Suprapubic skin (tissue), 4 donors: ENCODE data around the gene PPP2R2C. TPM values are rescaled to one million over a fixed set of nuclear protein-coding genes. Genes with fewer than 3 reads are reported as not detected.
A peak's percentile ranks its signal among the peaks of the same experiment; 100 is the strongest.

Experiments used
- DNase-seq, 2 donors: peaks; one replicate each; pipeline ENCODE4 v3.0.0-alpha.2; 2019; ENCODE audit warnings: low spot score in 2 of 2
- H3K27ac ChIP-seq: fragments of 200-600 bp; sonication (generic); one replicate; pipeline ENCODE4 v1.5.1; 2019
- H3K27me3 ChIP-seq: fragments of 200-600 bp; sonication (generic); one replicate; pipeline ENCODE4 v1.5.1; 2019
- H3K36me3 ChIP-seq: fragments of 200-600 bp; sonication (generic); one replicate; pipeline ENCODE4 v1.5.1; 2019
- H3K4me1 ChIP-seq: fragments of 200-600 bp; sonication (generic); one replicate; pipeline ENCODE4 v1.5.1; 2019
- H3K4me3 ChIP-seq: fragments of 200-600 bp; sonication (generic); one replicate; pipeline ENCODE4 v1.5.1; 2019; ENCODE audit warnings: mild to moderate bottlenecking
- H3K9me3 ChIP-seq: fragments of 200-600 bp; sonication (generic); one replicate; pipeline ENCODE4 v1.5.1; 2019
- EP300 ChIP-seq: sonication (generic); formaldehyde crosslinking; IDR thresholded peaks from one replicate; pipeline ENCODE4 v1.6.1; 2017; ENCODE audit warnings: antibody characterized with exemption
- POLR2A ChIP-seq, 2 donors: fragments of 450-650 bp; IDR thresholded peaks; one replicate each; pipeline ENCODE4 v1.6.1; 2017; ENCODE audit warnings: antibody characterized with exemption in 2 of 2, mild to moderate bottlenecking in 2 of 2, moderate library complexity in 2 of 2
- POLR2AphosphoS5 ChIP-seq, 3 donors: sonication (generic); formaldehyde crosslinking; IDR thresholded peaks; one replicate each; pipeline ENCODE4 v1.6.1; 2017; ENCODE audit warnings: antibody characterized with exemption in 3 of 3
- WGBS: methylation state at CpG from one replicate; pipeline ENCODE4 v1.1.5; 2018; 5-methylcytosine and 5-hydroxymethylcytosine counted together
- total RNA-seq, 4 donors: library from RNA; depleted of rRNA; stranded (reverse); fragments of >200 nt; gene quantifications; one replicate each; pipeline ENCODE4 v1.1.0, GENCODE V29; 2016
- TF ChIP-seq, protein P1 (sequence below), 2 donors: fragments of 200-600 bp in 1 of 2; fragments of 450-650 bp in 1 of 2; sonication (generic) in 1 of 2; IDR thresholded peaks; one replicate each; pipeline ENCODE4 v1.5.1; 2016 to 2019; ENCODE audit warnings: antibody characterized with exemption in 2 of 2, mild to moderate bottlenecking in 1 of 2, moderate library complexity in 1 of 2

PPP2R2C gene
- total RNA-seq, 4 donors from 2014 or later: 42.5 to 81.5 (median 61.0) TPM

DNA sequence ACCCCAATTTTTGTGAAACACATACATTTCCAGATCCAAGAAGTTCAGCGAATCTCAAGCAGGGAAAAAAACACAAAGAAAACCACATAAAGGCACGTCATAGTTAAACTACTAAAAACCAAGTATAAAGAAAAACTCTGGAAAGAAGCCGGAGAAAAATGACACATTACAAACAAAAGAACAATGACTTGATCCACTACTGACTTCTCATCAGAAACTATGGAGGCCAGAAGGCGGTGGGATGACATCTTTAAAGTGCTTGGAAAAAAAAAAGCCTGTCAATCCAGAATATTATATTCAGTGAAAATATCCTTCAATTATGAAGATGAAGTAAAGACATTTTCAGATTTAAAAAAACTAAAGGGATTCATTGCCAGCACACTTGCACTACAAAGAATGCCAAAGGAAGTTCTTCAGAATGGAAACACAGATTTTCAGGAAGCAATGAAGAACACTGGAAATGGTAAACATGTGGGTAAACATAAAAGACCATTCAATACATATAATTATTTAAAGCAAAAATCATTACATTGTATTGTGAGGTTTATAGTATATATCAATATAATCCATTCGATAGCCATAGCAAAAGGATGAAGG lies 32.6 kb upstream of the PPP2R2C start:
- TF ChIP-seq EP300: no peak
- TF ChIP-seq POLR2AphosphoS5 (IDR thresholded peaks at IDR 0.05): no peak
- no peak for TF ChIP-seq POLR2A (IDR thresholded peaks at IDR 0.05)
- TF ChIP-seq, protein P1, sequence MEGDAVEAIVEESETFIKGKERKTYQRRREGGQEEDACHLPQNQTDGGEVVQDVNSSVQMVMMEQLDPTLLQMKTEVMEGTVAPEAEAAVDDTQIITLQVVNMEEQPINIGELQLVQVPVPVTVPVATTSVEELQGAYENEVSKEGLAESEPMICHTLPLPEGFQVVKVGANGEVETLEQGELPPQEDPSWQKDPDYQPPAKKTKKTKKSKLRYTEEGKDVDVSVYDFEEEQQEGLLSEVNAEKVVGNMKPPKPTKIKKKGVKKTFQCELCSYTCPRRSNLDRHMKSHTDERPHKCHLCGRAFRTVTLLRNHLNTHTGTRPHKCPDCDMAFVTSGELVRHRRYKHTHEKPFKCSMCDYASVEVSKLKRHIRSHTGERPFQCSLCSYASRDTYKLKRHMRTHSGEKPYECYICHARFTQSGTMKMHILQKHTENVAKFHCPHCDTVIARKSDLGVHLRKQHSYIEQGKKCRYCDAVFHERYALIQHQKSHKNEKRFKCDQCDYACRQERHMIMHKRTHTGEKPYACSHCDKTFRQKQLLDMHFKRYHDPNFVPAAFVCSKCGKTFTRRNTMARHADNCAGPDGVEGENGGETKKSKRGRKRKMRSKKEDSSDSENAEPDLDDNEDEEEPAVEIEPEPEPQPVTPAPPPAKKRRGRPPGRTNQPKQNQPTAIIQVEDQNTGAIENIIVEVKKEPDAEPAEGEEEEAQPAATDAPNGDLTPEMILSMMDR (IDR thresholded peaks at IDR 0.05): no peak
- peaks cover 15% of the 10 kb centered on the region for H3K9me3 ChIP-seq
- peaks cover 15% of the 10 kb centered on the region for H3K27me3 ChIP-seq
- H3K4me1 ChIP-seq: no peaks in the 10 kb centered on the region
- no peak overlapping the region for H3K4me3 ChIP-seq
- WGBS: 87% methylated on average over 5 of the region's 5 CpGs
- no peak for DNase-seq
- no peaks in the 10 kb centered on the region for H3K36me3 ChIP-seq
- no peak overlapping the region for H3K27ac ChIP-seq

DNA sequence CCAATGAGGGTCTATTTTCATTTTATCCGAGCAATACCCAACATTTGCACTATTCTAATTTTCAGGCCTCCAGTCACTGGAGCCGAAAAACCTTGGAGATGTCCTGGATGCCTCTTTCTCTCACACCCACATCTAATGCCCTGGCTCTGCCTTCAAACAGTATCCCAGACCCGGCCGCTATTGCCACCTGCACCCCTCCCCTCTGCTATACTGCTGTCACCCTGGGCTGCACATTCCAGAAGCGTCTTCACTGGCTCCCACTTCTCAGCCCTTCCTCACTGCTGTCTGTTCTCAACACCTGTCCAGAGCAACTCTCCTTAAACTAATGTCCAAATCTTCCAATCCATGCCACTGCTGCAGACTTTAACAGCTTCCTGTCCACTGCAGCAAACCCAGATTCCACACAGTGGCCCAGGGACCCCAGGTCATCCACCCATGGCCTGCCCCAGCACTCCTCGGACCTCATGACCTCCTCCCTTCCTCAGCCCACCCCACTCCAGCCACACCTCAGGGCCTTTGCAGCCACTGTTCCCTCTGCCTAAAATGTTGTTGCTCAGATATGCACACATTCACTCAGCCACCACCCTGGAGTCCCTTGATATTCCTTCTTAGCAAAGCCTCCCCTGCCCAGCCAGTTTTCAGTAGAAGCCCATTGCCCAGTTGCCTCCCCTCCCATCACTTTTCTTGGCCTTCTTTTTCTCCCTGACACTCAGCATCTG lies 30.5 kb upstream of the PPP2R2C start:
- Histone ChIP-seq H3K9me3 (peaks cover 15% of the 10 kb centered on the region), H3K27ac (no peak overlapping the region), H3K36me3 (no peaks in the 10 kb centered on the region), H3K27me3 (peaks cover 20% of the 10 kb centered on the region), H3K4me1 (no peaks in the 10 kb centered on the region), H3K4me3 (no peak overlapping the region)
- DNase-seq: peak in 1 of 2 donors; percentile 37
- no peak for TF ChIP-seq POLR2AphosphoS5 (IDR thresholded peaks at IDR 0.05)
- no peak for TF ChIP-seq POLR2A (IDR thresholded peaks at IDR 0.05)
- TF ChIP-seq, protein P1 (IDR thresholded peaks at IDR 0.05): no peak
- TF ChIP-seq EP300: no peak
- 84% methylated on average over 6 of the region's 6 CpGs for WGBS

DNA sequence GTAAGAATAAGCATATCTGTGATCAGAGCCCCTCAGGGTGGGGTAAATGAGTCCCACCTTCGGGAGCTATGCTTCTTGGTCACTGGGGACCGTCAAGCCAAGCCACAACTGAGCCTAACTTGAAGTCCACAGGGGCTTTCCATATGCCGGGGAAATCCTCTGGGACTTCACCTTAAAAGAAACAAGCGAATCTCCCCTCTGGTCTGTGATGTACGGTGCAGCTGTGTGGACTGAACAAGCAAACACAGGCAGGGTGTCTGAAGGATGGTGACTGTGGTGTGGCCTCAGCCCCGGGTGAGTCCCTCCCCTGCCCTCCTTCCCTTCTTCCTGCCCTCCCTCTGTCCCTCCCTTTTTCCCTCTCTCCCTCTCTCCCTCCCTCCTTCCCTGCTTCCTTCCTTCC lies 29.7 kb upstream of the PPP2R2C start:
- no peak overlapping the region for H3K4me3 ChIP-seq
- DNase-seq: peak in 1 of 2 donors; percentile 37

DNA sequence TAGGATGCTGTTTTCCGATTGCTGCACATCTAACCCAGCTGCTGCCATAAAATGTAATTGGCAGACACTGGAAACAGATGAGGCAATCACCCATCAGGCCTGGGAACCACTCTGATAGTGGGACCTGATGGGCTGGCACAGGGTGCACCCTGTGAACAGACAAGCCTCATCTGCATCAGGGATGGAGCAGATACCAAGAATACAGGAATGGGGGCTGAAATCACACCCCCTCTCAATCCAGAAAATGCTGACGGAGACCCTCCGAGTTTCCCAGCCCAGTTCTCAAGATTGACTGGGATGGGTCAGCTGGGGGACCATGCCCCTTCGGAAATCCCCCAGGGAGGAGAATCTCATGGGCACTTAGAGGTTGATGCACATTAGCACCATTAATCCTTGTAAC lies 28.8 kb upstream of the PPP2R2C start:
- no peak for TF ChIP-seq POLR2AphosphoS5 (IDR thresholded peaks at IDR 0.05)
- no peak for TF ChIP-seq POLR2A (IDR thresholded peaks at IDR 0.05)
- TF ChIP-seq EP300: no peak
- TF ChIP-seq, protein P1 (IDR thresholded peaks at IDR 0.05): no peak
- no peak overlapping the region for H3K4me3 ChIP-seq
- peak in 1 of 2 donors; percentile 44 for DNase-seq

More for the DNA sequence above, 29.7 kb upstream of the PPP2R2C start:
- Histone ChIP-seq H3K36me3 (no peaks in the 10 kb centered on the region), H3K27ac (no peak overlapping the region), H3K4me1 (no peaks in the 10 kb centered on the region), H3K27me3 (peaks cover 20% of the 10 kb centered on the region), H3K9me3 (peaks cover 15% of the 10 kb centered on the region)
- WGBS: 73% methylated on average over 6 of the region's 6 CpGs
- TF ChIP-seq POLR2A (IDR thresholded peaks at IDR 0.05): no peak
- TF ChIP-seq, protein P1 (IDR thresholded peaks at IDR 0.05): no peak
- TF ChIP-seq EP300: no peak
- no peak for TF ChIP-seq POLR2AphosphoS5 (IDR thresholded peaks at IDR 0.05)

DNA sequence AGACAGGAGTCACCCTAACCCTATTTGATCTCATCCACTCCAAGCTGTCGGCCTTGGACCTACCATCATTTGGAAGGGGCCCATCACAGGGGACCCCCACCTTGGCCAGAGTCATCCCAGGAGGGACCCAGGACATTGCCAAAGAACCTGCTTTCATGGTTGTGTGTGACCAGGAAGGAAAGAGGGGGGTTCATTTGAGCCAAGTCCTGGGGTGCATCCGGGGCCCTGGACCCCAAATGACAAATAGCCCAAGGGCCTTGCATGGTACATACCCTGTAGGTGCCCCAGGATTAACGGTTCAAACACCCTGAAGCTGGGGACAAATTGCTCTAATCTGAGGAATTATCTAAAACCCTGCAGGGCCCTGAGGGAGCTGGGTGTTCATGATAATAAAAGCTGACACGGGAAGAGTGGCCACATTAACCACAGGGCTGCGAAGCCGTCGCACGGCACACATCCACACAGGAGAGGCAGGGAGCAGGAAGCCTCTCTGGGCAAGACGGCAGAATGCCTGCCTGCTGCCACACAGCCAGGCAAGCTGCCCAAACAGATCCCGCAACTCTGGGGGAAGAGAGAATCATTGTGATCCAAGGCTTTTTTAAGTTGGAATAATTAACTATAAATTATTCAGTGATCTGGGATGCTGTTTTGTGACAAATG lies 28.2 kb upstream of the PPP2R2C start:
- WGBS: 70% methylated on average over 10 of the region's 10 CpGs
- peaks cover 25% of the 10 kb centered on the region for H3K27me3 ChIP-seq
- peak in 1 of 2 donors; percentile 43 for DNase-seq

More for the DNA sequence above, 28.8 kb upstream of the PPP2R2C start:
- WGBS: 81% methylated on average over 4 of the region's 4 CpGs
- peaks cover 20% of the 10 kb centered on the region for H3K27me3 ChIP-seq
- H3K4me1 ChIP-seq: no peaks in the 10 kb centered on the region
- no peak overlapping the region for H3K27ac ChIP-seq
- no peaks in the 10 kb centered on the region for H3K36me3 ChIP-seq
- H3K9me3 ChIP-seq: peaks cover 15% of the 10 kb centered on the region

More for the DNA sequence above, 28.2 kb upstream of the PPP2R2C start:
- Histone ChIP-seq H3K36me3 (no peaks in the 10 kb centered on the region), H3K9me3 (peaks cover 15% of the 10 kb centered on the region), H3K27ac (no peak overlapping the region), H3K4me1 (no peaks in the 10 kb centered on the region), H3K4me3 (no peak overlapping the region)
- TF ChIP-seq POLR2AphosphoS5 (IDR thresholded peaks at IDR 0.05) (no peak), POLR2A (IDR thresholded peaks at IDR 0.05) (no peak), EP300 (no peak)
- TF ChIP-seq, protein P1 (IDR thresholded peaks at IDR 0.05): no peak
